Tibial nerve (tissue), 4 donors: ENCODE data around the gene DCBLD2. TPM values are rescaled to one million over a fixed set of nuclear protein-coding genes. Genes with fewer than 3 reads are reported as not detected.

ENCODE experiments used
- DNase-seq, 2 donors: peaks; one replicate each; pipeline ENCODE4 v3.0.0-alpha.2; 2019; ENCODE audit warnings: low spot score in 2 of 2
- H3K27ac ChIP-seq, 4 donors: fragments of 200-600 bp; sonication (generic) in 3 of 4; one replicate each; pipeline ENCODE4 v1.5.1; 2017 to 2019; ENCODE audit warnings: mild to moderate bottlenecking in 1 of 4
- H3K27me3 ChIP-seq, 2 donors: fragments of 200-600 bp; sonication (generic) in 1 of 2; one replicate each; pipeline versions ENCODE4 v1.5.1 to v1.6.0; 2017 to 2019
- H3K36me3 ChIP-seq, 3 donors: fragments of 200-600 bp; sonication (generic); one replicate each; pipeline ENCODE4 v1.5.1; 2018 to 2019
- H3K4me1 ChIP-seq, 4 donors: fragments of 200-600 bp; sonication (generic) in 3 of 4; one replicate each; pipeline ENCODE4 v1.5.1; 2017 to 2019
- H3K4me3 ChIP-seq, 4 donors: fragments of 200-600 bp; sonication (generic) in 3 of 4; one replicate each; pipeline ENCODE4 v1.5.1; 2017 to 2019; ENCODE audit warnings: mild to moderate bottlenecking in 1 of 4, moderate library complexity in 1 of 4
- H3K9me3 ChIP-seq, 4 donors: fragments of 200-600 bp; sonication (generic) in 3 of 4; one replicate each; pipeline ENCODE4 v1.5.1; 2017 to 2019
- CTCF ChIP-seq, 5 experiments: fragments of 200-600 bp in 3 of 5; fragments of 450-650 bp in 2 of 5; sonication (generic) in 3 of 5; IDR thresholded peaks; one replicate each; pipeline ENCODE4 v1.5.1; 2016 to 2019; ENCODE audit warnings: antibody characterized with exemption in 5 of 5, mild to moderate bottlenecking in 3 of 5, moderate library complexity in 2 of 5
- EP300 ChIP-seq, 2 donors: sonication (generic); formaldehyde crosslinking; IDR thresholded peaks; one replicate each; pipeline ENCODE4 v1.6.1; 2017; ENCODE audit warnings: antibody characterized with exemption in 2 of 2, mild to moderate bottlenecking in 1 of 2
- POLR2A ChIP-seq, 2 donors: fragments of 450-650 bp; IDR thresholded peaks; one replicate each; pipeline ENCODE4 v1.6.1; 2017; ENCODE audit warnings: antibody characterized with exemption in 2 of 2, mild to moderate bottlenecking in 2 of 2, moderate library complexity in 2 of 2
- whole genome bisulfite sequencing, 2 donors: methylation state at CpG; one replicate each; pipeline ENCODE4 v1.1.5; 2018; 5-methylcytosine and 5-hydroxymethylcytosine counted together
- total RNA-seq, 4 donors: library from RNA; depleted of rRNA; stranded (reverse); fragments of >200 nt; gene quantifications; one replicate each; pipeline ENCODE4 v1.1.0, GENCODE V29; 2016

Gene DCBLD2
- total RNA-seq, 4 donors from 2014 or later = 37.8 to 51.9 (median 43.6) TPM

- Histone ChIP-seq H3K9me3 (no peaks in the 10 kb centered on the region), H3K27me3 (no peaks in the 10 kb centered on the region), H3K36me3 (no peaks in the 10 kb centered on the region), H3K27ac (peak overlapping the region; percentile 46 to 91 (median 75)), H3K4me1 (peaks cover 0 to 85% (median 22%) of the 10 kb centered on the region in 4 donors), H3K4me3 (no peak overlapping the region)
- TF ChIP-seq POLR2A (IDR thresholded peaks at IDR 0.05) (no peak), EP300 (IDR thresholded peaks at IDR 0.05) (no peak), CTCF (IDR thresholded peaks at IDR 0.05) (no peak)
- DNase-seq = no peak
- 55 to 60% methylated on average over 2 of the region's 2 CpGs for WGBS, 2 donors
Measured at GRCh38 chr3:98780343-98780742, 121.2 kb downstream of the DCBLD2 start.

- Histone ChIP-seq H3K27ac (peak overlapping the region; percentile 46 to 91 (median 75)), H3K36me3 (no peaks in the 10 kb centered on the region), H3K4me1 (peaks cover 0 to 79% (median 22%) of the 10 kb centered on the region in 4 donors), H3K27me3 (no peaks in the 10 kb centered on the region), H3K4me3 (no peak overlapping the region), H3K9me3 (no peaks in the 10 kb centered on the region)
- TF ChIP-seq EP300 (IDR thresholded peaks at IDR 0.05) (peak in 1 of 2 donors; percentile 72), POLR2A (IDR thresholded peaks at IDR 0.05) (no peak), CTCF (IDR thresholded peaks at IDR 0.05) (no peak)
- WGBS, 2 donors = 37 to 39% methylated on average over 4 of the region's 4 CpGs
- no peak for DNase-seq
Measured at GRCh38 chr3:98779541-98780335, 121.8 kb downstream of the DCBLD2 start.

- Histone ChIP-seq H3K4me1 (peaks cover 0 to 71% (median 19%) of the 10 kb centered on the region in 4 donors), H3K4me3 (no peak overlapping the region), H3K27ac (peak overlapping the region; percentile 50 to 91 (median 75)), H3K9me3 (no peaks in the 10 kb centered on the region), H3K27me3 (no peaks in the 10 kb centered on the region), H3K36me3 (no peaks in the 10 kb centered on the region)
- DNase-seq = peak in 1 of 2 donors; percentile 27
- TF ChIP-seq CTCF (IDR thresholded peaks at IDR 0.05) (no peak), EP300 (IDR thresholded peaks at IDR 0.05) (peak; percentile 47 to 72)
- 38 to 44% methylated on average over 5 of the region's 5 CpGs for WGBS, 2 donors
Measured at GRCh38 chr3:98778852-98779413, 122.6 kb downstream of the DCBLD2 start.

- no peak for DNase-seq
Measured at GRCh38 chr3:98778383-98778782, 123.1 kb downstream of the DCBLD2 start.

More at GRCh38 chr3:98778383-98778782, 123.1 kb downstream of the DCBLD2 start:
- H3K9me3 ChIP-seq = no peaks in the 10 kb centered on the region
- H3K4me3 ChIP-seq = no peak overlapping the region
- no peaks in the 10 kb centered on the region for H3K27me3 ChIP-seq
- peaks cover 0 to 65% (median 19%) of the 10 kb centered on the region in 4 donors for H3K4me1 ChIP-seq
- no peaks in the 10 kb centered on the region for H3K36me3 ChIP-seq
- H3K27ac ChIP-seq = peak overlapping the region in 2 of 4 donors; percentile 80 to 91
- WGBS, 2 donors = 79 to 81% methylated on average over 5 of the region's 5 CpGs
- no peak for TF ChIP-seq POLR2A (IDR thresholded peaks at IDR 0.05)
- TF ChIP-seq CTCF (IDR thresholded peaks at IDR 0.05) = no peak
- TF ChIP-seq EP300 (IDR thresholded peaks at IDR 0.05) = no peak
